Heart right ventricle (tissue), 16 donors: ENCODE results near the gene PAM16. TPM values are rescaled to one million over a fixed set of nuclear protein-coding genes. Genes with fewer than 3 reads are reported as not detected.

Experiments
- ATAC-seq, 8 donors: fragments of 200-7000 bp; cut with Tn5 transposase; one replicate each; pipeline ENCODE4 v1.9.1; 2020; ENCODE audit warnings: mild to moderate bottlenecking in 8 of 8, moderate library complexity in 8 of 8, moderate number of reproducible peaks in 1 of 8
- DNase-seq, 2 donors: peaks; one replicate each; pipeline ENCODE4 v3.0.0-alpha.2; 2020
- H3K27ac ChIP-seq, 10 donors: fragments of 200-600 bp; sonication (generic) in 2 of 10; one replicate each; pipeline versions ENCODE4 v1.5.0 to v1.8.0; 2020 to 2022; ENCODE audit warnings: mild to moderate bottlenecking in 3 of 10
- H3K27me3 ChIP-seq, 7 donors: fragments of 200-600 bp; one replicate each; pipeline ENCODE4 v1.8.0; 2021 to 2022; ENCODE audit warnings: mild to moderate bottlenecking in 2 of 7
- H3K36me3 ChIP-seq, 9 donors: fragments of 200-600 bp; sonication (generic) in 1 of 9; one replicate each; pipeline versions ENCODE4 v1.5.0 to v1.8.0; 2020 to 2022; ENCODE audit warnings: mild to moderate bottlenecking in 2 of 9
- H3K4me1 ChIP-seq, 9 donors: fragments of 200-600 bp; sonication (generic) in 1 of 9; one replicate each; pipeline versions ENCODE4 v1.5.0 to v1.8.0; 2020 to 2022; ENCODE audit warnings: mild to moderate bottlenecking in 4 of 9
- H3K4me3 ChIP-seq, 10 donors: fragments of 200-600 bp; sonication (generic) in 2 of 10; one replicate each; pipeline versions ENCODE4 v1.5.0 to v1.8.0; 2020 to 2022; ENCODE audit warnings: mild to moderate bottlenecking in 7 of 10, moderate library complexity in 2 of 10
- H3K9me3 ChIP-seq, 11 donors: fragments of 200-600 bp in 10 of 11; sonication (generic) in 2 of 11; one replicate each; pipeline versions ENCODE4 v1.5.0 to v1.8.0; 2013 to 2022; ENCODE audit warnings: mild to moderate bottlenecking in 2 of 11, control low read depth in 1 of 11, moderate library complexity in 1 of 11
- WGBS, 2 donors: extraction: QIAGEN DNeasy Blood & Tissue Kit; methylation state at CpG; one replicate each; pipeline ENCODE4 v1.1.7; 2013; ENCODE audit warnings: inconsistent platforms in 1 of 2; 5-methylcytosine and 5-hydroxymethylcytosine counted together
- intact Hi-C, 10 donors: fragments of 100-400 bp; cut with DNase I; formaldehyde crosslinking; loops; one replicate each; pipeline versions ENCODE4 v1.11.1 to v1.14.2; 2022
- polyA plus RNA-seq, 2 donors: library from polyadenylated mRNA; stranded (reverse); fragments of 200-250 nt; gene quantifications; one replicate each; pipeline ENCODE4 v1.2.3, GENCODE V29; 2013
- total RNA-seq, 10 donors: library from RNA; stranded (reverse); fragmentation: NEBNext Ultra II Directional in 3 of 10; extraction: Animal tissue kit (Norgen Biotek cat#: 25700) in 3 of 10; gene quantifications; one replicate each; pipeline versions ENCODE4 v1.2.1 to v1.2.4, GENCODE V29; 2021 to 2023
- TF ChIP-seq, protein P1 (sequence below), 9 donors: fragments of 200-600 bp; sonication (generic) in 2 of 9; IDR thresholded peaks; one replicate each; pipeline versions ENCODE4 v1.5.0 to v1.8.0; 2021 to 2022; ENCODE audit warnings: antibody characterized with exemption in 9 of 9, mild to moderate bottlenecking in 5 of 9, moderate library complexity in 1 of 9
- donor health status: Arrhythmogenic right ventricular cardiomyopathy.
- donor health status: ischemic (EF 13 %, LVEDD 7.1; RV severe dilation, severe dysfunction).
- donor health status: healthy with polysubstance abuse.
- donor health status: DM: no; HTN: yes; CAD: no.
- donor health status: DM: no; HTN: no; CAD: no.
- donor health status: ischemic (EF 25% LVEDD 6.9; RV normal size, moderate dysfunction).
- donor health status: ischemic (EF 25% LVEDD 5.7; RV mildly dilated, moderate dysfunction).
- donor health status: healthy.
- donor health status: DM: yes; HTN: yes; CAD: no.
- donor health status: Ischemic cardiomyopathy.
- donor health status: ischemic (EF 35%, LVEDD 5.7; RV mildly dilated, moderate dysfunction).
- donor health status: nonischemic (EF 11% LVEDD 7.7; RV severe dilation, severe dysfunction).
- donor health status: DM: yes; HTN: yes; CAD: no.
- donor health status: PGD.
- donor health status: ischemic (EF 29% LVEDD 5.4; RV normal size, mild dysfunction).
- donor health status: nonischemic (EF 23%, LVEDD 6.1; RV moderate dilation, normal function).

PAM16 gene
- total and polyA plus RNA-seq, 12 donors, result 44.2 to 288 (median 59.0) TPM

DNA sequence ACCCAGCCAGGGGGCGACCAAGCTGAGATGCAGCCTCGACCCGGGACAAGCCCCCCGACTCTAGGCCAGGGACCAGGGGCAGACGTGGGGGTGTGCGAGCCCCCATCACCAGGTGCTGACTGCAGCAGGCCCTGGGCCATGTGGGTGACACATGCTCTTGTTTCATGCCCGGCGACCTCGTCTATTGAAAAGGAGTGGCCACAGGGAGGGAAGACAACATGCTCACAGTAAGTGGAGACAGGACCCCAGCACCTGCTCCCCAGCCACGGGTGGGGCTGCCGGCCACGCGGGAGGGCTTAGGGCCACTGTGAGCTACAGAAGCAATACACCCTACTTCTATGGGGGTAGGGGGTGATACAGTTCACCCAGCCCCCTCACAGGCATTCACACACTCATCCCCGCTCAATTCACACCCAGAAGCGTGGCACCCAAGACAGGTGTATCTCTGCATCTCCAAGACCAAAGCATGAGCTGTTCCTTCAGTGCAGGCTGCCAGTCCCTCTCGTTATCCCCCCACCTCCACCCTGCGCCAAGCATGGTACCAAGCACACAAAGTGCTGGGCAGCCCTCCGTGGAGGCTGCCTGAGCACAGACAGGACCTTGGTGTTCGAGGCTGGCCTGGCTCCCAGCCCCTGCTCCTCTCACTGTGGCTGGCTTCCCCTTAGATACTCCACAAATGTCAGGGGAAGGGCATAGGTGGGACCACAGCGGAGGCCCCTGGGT, 34.1 kb upstream of the PAM16 start:
- peak overlapping the region in 6 of 10 donors; percentile 15 to 74 (median 36) for H3K27ac ChIP-seq

DNA sequence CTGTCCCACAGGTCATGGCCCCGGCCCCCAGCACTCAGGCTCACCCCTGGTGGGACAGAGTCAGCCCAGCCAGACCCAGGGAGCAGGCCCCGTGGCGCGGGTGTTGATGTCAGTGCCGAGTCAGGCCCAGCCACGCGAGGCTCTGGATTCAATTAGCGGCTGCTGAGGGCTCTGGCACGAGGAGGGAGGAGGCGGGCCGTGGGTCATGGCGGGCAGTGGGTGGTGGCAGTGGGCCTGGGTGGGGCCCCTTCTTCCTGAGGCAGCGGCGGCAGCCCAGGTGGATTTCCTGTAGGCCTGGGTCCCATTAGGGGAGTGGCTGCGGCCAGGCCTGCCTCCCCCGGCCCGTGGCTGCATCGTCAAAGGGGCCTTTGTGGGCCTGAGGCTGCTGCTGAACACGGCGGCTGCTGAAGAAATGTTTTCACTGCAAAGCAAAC, 33.4 kb upstream of the PAM16 start:
- DNase-seq (no peak), ATAC-seq (no peak)
- intact Hi-C loops, result no loop called here
- WGBS, 2 donors, result 68 to 70% methylated on average over 20 of the region's 20 CpGs
- TF ChIP-seq, protein P1, sequence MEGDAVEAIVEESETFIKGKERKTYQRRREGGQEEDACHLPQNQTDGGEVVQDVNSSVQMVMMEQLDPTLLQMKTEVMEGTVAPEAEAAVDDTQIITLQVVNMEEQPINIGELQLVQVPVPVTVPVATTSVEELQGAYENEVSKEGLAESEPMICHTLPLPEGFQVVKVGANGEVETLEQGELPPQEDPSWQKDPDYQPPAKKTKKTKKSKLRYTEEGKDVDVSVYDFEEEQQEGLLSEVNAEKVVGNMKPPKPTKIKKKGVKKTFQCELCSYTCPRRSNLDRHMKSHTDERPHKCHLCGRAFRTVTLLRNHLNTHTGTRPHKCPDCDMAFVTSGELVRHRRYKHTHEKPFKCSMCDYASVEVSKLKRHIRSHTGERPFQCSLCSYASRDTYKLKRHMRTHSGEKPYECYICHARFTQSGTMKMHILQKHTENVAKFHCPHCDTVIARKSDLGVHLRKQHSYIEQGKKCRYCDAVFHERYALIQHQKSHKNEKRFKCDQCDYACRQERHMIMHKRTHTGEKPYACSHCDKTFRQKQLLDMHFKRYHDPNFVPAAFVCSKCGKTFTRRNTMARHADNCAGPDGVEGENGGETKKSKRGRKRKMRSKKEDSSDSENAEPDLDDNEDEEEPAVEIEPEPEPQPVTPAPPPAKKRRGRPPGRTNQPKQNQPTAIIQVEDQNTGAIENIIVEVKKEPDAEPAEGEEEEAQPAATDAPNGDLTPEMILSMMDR (IDR thresholded peaks at IDR 0.05), result no peak
- H3K4me1 ChIP-seq, result peaks cover 0 to 72% (median 25%) of the 10 kb centered on the region in 9 donors
- no peaks in the 10 kb centered on the region for H3K9me3 ChIP-seq
- H3K27me3 ChIP-seq, result no peaks in the 10 kb centered on the region
- H3K27ac ChIP-seq, result peak overlapping the region in 4 of 10 donors; percentile 15 to 30 (median 26)
- no peak overlapping the region for H3K4me3 ChIP-seq
- H3K36me3 ChIP-seq, result peaks cover 0 to 94% (median 16%) of the 10 kb centered on the region in 9 donors

More for the DNA sequence above, 34.1 kb upstream of the PAM16 start:
- Histone ChIP-seq H3K4me3 (no peak overlapping the region), H3K4me1 (peaks cover 0 to 75% (median 25%) of the 10 kb centered on the region in 9 donors), H3K9me3 (no peaks in the 10 kb centered on the region), H3K36me3 (peaks cover 0 to 100% (median 16%) of the 10 kb centered on the region in 9 donors), H3K27me3 (no peaks in the 10 kb centered on the region)
- intact Hi-C loops, result no loop called here
- 85% methylated on average over 20 of the region's 20 CpGs for WGBS, 2 donors
- TF ChIP-seq, protein P1 (IDR thresholded peaks at IDR 0.05), result no peak
- no peak for DNase-seq
- no peak for ATAC-seq

DNA sequence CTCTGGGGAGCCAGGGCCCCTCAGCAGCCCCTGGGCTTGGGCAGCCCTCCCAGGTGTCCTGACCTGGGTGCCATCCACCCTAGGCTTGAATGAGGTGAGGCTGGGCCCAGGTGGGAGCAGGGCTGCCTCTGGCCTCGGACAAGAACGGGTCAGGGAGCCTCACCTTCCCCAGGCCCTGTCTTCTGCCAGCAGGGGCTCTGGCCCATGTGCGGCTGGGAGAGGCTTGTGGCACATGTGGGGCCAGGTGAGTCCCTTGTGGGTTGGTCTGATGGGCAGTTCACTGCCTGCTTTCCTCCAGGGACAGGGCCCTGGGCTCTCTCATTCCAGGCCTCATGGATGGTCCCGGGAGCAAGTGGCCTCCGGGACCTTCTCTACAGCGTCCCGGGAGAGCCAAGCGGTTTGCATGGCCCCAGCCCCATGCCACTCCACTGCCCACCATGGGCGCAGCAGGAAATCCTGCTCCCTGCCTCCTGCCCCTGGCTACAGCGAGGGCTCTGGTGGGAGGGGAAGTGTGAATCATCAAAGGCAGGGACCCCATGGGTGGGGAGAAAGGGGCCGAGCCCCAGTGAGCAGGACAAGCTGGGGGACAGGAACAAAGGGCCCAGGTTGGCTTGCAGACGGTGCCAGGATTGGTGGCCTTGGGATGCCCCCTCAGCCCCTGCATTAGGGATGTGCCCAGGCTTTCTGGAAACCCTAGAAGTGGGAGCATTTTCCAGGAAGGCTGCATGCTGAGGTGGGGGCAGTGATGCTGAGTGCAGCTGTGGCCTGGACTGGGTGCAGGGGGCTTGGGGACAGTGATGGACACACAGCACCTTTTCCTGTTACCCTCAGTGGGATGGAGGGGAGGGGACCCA, 32.7 kb upstream of the PAM16 start:
- Histone ChIP-seq H3K4me1 (peaks cover 0 to 69% (median 19%) of the 10 kb centered on the region in 9 donors), H3K27ac (peak overlapping the region in 2 of 10 donors; percentile 36 to 62), H3K36me3 (peaks cover 0 to 93% (median 16%) of the 10 kb centered on the region in 9 donors), H3K27me3 (no peaks in the 10 kb centered on the region), H3K4me3 (no peak overlapping the region), H3K9me3 (no peaks in the 10 kb centered on the region)
- ATAC-seq (no peak), DNase-seq (no peak)
- intact Hi-C loops, result no loop called here
- TF ChIP-seq, protein P1 (IDR thresholded peaks at IDR 0.05), result no peak
- 88 to 90% methylated on average over 12 of the region's 12 CpGs for WGBS, 2 donors

DNA sequence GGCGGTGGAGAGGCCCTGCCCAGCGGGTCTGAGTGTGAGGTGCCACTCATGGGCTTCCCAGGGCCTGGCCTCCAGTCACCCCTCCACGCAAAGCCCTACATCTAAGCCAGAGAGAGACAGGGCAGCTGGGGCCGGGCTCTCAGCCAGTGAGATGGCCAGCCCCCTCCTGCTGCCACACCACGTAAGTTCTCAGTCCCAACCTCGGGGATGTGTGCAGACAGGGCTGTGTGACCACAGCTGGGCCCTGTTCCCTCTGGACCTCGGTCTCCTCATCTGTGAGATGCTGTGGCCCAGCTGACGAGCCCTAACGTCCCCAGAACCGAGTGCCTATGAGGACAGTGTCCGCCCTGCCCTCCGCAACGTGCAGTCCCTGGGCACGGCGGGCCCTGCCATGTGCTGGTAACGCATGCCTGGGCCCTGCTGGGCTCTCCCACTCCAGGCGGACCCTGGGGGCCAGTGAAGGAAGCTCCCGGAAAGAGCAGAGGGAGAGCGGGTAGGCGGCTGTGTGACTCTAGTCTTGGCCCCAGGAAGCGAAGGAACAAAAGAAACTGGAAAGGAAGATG, 31.8 kb upstream of the PAM16 start:
- intact Hi-C loops, result no loop called here
- H3K27ac ChIP-seq, result peak overlapping the region in 4 of 10 donors; percentile 6 to 62 (median 38)
- H3K4me1 ChIP-seq, result peaks cover 5 to 69% (median 23%) of the 10 kb centered on the region in 9 donors
- peaks cover 0 to 89% (median 13%) of the 10 kb centered on the region in 9 donors for H3K36me3 ChIP-seq
- ATAC-seq (no peak), DNase-seq (no peak)
- no peaks in the 10 kb centered on the region for H3K27me3 ChIP-seq
- no peak overlapping the region for H3K4me3 ChIP-seq
- TF ChIP-seq, protein P1 (IDR thresholded peaks at IDR 0.05), result no peak
- H3K9me3 ChIP-seq, result no peaks in the 10 kb centered on the region
- 78 to 83% methylated on average over 21 of the region's 21 CpGs for WGBS, 2 donors
